HG03103 (cell line): ENCODE data around the gene UBXN6.

Experiments used
- ATAC-seq: cut with Tn5 transposase; IDR thresholded peaks from one replicate; pipeline ENCODE4 v1.9.1; 2021; ENCODE audit warnings: low read depth; ENCODE audit not compliant: unreplicated experiment

UBXN6 gene

DNA sequence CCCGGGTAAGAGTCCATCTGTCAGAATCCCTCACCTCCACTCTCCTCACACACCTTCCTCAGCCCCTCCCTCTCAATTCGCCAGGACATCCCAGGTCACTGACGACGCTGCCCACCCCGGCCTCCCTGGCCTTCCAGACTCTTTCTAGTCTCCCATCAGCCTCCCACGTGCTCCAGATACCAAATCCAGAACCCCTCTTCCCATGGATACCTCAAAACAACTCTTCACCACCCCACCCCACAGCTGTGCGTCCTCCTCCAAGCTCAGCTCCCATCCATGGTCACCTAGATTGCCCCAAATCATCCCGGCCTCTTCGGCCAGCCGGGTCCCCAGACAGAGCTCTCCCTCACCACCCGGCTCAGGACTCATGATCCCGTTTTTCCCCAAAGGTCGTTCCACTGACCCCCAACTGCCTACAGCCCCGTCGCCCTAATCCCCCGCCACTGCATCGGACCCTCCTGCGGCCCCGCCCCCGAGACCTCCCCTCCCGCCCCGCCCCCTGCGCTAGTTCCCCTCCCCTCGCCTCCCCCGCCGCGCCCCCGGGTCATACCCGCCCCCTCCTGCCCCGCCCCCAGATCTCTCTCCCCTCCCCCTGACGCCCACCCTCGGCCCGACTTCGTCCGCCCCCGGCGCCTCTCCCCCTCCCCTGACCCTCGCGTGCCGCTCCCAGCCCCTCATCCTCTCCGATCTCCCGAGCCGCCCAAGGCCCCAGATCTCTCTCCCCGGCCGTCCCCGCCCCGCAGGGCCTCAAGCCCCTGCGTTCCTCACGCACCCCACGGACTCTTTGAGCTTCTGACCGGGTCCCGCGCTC is 546 bp downstream of the UBXN6 start:
- no peak for ATAC-seq

DNA sequence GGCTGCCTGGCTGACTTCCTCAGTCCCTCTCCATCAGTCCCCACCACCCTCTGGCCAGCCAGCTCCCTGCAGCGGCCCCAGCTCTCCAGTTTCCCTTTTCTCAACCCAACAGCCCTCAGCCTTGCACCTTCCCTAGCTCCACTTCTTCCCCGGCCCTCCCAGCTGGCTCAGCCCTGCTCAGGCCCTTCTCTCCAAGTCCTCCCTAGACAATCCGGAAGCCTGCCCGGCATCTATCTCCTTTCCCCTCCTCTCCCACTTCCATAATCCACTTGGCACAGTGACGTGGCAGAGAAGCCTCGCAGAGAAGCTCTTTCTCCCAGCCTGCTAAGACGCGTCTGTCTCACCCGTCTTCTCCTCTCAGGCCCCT is 1.1 kb downstream of the UBXN6 start:
- no peak for ATAC-seq

DNA sequence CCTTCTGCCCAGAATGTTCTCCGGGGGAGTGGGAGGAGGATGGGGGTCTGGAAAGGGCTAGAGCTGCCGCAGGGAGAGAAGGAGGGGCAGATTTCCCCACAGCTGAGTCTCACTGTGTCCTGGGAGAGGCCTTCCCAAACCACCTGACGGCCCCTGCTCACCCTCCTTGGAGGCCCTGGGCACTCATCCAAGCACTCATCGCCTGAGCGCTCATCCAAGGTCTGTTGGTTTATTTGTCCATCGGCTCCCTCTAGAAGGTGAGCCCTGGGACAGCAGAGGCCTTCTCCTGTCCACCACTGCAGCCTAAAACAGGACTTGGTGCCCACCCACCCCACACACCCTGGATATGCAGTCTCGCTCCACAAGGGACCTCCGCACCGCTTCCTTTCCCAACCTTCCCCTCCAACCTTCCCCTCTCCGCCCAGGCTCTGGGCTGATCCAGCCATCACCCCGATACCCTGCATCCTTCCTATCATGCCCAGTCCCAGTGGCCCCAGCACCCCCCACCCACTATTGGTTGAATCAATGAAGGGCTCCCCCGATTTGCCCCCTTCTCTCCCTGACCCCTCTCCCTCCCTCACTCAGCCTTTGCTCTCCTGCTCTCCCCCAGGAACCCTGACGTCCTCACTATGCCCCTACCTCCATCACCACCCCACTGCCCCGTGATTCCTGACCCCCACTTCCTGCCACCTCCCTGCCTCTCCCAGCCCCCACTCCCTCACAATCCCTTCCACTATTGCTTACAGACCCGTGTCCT is 1.7 kb downstream of the UBXN6 start:
- no peak for ATAC-seq

DNA sequence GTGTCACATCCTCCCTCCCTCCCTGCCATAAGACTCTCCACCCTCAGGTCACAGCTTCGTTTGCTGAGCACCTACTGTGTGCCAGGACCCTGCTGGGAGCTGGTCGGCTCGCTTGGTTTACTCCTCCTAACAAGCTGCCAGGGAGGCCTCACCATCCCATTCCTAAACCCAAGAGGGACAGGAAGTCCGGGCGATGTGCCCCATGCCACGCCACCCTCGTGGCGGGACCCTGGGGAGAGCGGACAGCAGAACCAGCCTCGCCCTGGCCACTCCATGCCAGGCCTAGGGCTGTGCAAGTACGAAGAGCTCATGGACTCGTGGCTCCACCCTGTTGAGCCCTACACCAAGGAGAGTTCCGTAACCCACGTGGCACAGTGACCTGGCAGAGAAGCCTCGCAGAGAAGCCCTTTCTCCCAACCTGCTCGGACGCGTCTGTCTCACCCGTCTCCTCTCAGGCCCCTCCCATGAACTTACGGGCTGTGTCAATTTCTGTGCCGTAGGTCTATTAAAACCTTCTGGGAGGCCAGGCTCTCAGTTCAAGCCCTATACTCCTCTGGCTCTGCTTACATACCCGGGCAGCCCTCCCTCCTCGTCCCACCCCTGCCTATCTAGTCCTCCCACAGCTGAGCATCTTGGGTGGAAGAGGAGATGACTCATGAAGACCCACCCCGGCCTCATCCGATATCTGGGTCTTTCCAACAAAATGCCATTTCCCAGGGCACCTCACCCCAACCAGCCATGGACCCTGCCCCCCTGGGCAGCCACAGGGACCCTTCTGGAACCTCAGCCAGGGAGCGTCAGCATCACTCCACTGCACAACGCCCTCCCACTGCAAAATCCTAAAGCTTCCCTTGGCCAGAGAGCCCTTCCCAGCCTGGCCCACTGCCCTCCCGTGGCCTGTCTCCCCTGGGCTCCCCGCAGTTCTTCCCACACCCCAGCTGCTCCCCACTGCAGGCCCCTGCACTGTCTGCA is 2.6 kb downstream of the UBXN6 start:
- ATAC-seq, result no peak

DNA sequence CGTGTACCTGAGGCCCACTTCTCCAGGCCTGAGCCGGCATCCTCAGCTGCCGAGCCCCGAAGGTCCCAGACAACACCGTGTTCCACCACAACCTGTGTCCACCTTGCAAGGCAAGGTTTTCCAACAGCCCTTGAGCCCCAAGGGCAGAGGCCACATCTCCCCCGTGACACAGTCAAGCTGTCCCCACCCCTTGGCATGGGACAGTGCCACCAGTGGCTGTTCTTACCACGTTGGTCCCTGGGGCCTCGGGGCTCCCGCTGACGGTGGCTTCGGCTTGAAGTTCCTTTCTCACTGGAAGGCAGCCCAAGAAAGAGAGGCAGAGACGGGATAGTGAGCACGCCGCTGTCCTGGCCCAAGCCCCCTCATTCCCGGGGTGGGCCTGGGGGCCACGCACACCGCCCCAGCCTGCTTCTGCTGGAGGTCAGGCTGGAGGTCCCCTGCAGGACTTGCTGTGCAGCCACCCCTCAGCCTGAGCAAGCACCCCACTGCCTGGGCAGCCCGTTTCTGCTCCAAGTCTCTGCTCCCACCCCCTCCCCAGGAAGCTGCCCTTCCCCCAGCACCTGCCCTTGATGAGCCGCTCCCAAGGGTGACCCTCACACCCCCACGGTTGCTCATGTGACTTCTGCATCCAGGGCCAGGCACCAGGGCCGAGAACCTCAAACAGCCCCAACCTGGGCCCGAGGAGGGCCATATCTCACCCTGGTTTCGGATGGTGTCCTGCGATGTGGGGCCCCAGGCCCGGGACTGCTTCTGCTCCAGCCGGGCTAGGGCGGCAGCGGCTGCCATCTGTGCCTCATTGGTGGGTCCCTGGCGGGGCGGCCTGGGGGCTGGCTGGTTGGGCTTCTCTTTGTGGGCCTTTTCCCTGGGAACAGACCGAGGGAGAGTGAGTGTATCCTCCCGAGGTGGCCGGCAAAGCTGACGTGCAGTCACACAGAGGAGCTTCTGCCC is 4.1 kb downstream of the UBXN6 start:
- ATAC-seq, result no peak

DNA sequence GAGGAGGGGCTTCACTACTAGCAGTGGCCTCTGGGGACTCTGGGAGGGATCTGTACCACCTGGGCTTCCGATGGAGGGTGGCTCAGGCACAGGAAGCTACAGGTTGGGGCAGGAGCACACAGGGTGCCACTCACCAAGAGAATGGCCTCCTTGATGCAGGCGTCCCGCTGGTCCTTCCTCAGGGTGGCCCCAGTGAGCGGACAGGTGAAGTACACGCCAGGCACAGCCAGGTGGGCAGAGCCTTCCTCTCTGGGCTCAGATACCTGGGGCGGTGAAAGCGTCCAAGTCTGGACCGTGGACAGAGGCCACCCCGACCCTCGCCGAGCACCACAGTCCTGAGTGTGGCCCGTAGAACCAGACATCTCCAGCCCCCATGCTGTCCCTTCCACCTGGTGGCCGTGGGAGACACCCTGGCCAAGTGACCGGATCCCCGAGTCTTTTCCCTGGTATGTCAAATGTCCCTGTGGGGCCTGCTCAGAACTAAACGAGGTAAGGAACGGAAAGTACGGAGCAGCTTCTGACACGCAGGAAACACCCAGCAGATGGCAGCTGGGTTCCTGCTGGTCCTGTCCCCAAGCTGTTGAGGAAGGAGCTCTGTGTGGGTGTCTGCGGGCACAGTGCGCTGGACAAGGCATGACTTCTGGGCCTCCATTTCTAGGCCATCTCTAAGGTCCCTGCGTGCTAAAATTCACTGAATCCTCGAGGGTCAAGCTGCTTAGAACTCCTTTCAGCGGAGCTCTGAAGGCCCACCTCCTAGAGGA is 5.2 kb downstream of the UBXN6 start:
- no peak for ATAC-seq

DNA sequence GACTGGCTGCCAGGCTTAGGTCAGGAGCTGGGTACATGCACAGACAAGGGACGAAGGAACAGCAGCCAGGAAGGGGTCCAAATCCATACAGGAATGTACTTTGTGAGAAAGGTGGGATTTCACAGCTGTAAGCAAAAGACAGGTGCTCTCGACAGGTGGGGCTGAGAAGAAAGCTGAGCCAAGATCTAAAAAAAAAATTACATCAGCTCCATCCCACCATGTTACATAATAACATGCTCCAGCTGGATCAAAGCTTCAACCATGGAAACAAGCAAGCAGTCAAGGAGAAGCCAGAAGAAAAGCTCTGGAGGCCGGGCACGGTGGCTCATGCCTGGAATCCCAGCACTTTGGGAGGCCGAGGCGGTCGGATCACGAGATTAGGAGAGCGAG is 8.0 kb downstream of the UBXN6 start:
- ATAC-seq, result no peak

DNA sequence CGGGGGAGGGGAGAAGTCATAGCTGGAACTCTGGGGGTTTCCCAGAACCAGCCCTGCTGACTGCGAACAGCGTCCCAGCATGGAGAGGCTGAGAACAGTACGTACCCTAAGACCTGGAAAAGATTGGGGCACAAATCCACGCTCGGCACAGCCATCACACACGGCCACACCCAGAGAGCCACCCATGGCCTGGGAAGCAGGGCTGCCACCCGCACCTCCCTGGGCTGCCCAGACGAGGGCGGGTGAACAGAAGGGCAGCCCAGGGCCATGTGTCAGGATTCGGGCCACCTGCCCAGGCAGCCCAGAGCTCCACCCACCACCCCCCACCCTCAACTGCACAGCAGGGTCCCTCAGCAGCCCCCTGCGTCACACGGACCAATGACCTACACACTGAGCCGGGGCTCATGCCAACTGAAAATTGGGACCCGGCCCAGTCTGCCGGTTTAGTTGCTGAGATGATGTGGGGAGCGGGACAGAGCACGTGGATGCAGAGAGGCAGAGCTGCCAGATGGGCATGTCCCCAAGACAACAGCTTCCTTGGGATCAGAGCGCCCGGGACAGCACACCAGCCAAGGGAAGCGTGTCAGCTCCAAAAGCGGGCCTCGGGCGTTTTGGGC is 8.5 kb downstream of the UBXN6 start:
- ATAC-seq, result no peak

DNA sequence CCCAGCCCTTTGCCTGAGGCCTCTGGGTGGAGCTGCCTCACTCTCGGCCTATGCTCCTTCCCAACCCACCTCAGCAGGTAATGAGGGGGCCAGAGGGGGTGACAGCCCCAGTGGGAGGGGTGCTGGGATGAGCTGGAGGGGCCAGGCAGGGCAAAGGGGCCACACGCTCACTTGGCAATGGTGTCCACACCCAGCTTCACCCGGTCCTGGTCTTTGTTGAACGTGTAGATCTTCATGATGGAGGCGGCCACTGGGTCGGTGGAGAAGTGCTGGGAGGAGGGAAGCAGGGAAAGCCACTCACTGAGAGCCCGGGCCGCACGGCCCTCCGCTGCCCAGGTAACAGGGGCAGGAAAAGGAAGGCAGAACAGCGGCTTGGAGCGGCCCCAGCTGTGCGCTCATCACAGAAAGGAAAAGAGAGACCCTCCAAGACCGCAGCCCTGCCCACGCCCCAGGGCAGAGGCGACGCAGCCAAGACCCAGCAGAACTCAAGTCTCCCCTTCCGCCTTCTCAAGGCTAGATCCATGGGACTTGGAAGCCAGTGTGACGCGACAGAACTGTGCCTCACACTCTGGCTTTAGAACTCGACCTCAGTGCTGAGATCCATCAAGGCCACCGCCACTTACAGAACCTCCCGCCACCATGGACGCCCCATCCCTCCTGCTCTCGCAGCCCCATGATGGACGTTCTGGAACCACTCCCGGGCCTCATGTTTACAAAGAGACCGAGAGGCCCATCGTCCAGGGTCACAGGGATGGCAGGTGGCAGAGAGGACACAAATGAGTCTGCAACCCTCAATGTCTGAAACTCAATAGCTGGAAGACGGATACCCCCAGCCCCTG is 9.2 kb downstream of the UBXN6 start:
- ATAC-seq, result no peak

DNA sequence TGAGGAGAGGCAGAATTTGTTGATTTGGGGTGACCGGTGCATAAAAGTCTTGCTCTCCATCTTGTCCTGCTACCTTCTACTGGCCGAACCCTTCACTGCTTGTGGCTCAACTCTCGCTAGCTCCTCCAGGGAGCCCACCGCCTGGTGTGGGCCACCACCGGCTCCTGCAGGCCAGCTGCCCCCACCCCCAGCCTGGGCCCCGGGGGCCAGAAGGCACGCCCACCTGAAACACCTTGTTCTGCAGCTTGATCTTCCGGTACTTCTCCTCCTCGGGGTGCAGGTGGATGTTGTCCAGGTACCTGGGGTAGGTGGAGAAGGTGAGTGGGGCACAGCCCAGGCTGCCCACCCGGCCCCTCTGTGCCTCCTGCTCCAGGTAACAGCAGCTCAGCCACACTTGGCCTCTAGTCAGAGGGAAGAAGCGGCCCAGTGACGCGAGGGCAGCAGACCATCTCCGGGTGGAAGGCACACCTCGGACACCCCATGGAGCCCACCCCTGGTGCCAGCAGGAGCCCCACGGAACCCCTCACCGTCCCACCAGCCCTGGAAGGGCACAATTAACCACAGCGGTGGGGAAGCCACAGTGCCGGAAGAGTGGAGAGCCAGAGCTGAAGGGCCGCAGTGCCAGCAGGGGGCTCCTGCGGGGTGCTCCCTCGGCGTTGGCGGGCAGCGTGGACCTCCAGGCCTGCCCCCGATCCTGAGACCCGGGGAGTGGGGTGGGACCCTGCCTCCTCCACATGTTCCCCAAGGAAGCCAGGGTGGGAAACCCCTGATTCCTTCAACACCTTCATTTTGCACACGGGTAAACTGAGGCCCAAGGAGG is 10.1 kb downstream of the UBXN6 start:
- ATAC-seq, result no peak

DNA sequence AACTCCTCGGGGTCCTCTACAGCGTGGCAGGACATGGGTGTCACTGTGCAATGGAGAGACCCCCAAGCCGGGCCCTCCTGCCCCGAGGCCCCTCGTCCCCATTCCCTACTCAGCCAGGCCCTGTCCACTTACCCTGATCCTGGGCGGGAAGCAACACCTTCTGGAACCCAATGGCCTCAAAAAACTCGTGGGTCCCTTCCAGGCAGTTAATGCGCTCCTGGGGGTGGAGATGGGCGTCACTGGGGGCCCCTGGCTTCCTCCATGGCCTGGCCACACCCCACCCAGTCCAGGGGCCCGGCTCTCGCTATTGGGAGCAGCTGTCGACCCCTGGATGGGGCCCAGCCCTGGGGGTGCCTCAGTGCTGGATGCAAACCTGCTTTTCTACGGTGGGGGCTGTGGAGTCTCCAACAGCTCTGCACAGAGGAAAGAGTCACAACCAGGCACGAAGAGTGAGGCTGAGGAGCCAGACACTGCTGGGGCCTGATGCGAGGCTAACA is 10.8 kb downstream of the UBXN6 start:
- no peak for ATAC-seq

DNA sequence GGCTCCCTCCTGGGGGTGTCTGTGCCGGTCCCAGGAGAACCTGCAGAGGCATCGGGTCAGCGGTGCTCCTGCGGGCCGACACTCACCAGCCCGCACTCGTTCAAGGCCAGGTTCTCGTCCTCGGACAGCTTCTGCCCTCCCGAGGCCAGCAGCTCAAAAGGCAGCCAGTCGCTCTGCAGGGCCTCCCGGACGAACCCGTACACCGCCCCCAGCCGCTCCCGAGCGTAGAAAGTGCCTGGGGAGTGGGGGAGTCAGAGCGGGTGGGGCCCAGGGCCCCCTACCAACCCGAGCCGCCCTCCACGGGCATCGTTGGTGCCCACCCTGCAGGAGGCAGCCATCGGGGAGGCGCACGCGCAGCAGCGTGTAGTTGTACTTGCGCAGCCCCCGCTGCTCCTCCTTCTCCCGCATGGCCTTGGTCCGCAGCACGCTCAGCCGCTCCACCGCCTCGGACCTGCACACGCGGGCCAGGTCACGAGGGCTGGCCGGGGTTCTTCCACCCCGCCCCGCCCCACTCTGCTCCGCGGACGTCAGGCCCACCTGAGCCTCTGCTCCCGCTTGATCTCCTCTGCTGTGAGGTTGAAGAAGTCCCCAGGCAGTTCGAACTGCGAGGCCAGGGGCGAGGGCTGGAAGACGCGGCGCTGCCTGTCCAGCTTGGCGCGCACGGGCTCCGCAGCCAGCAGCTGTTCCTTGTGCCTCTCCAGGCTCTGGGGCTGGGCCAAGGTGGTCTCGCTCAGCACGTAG is 11.5 kb downstream of the UBXN6 start:
- no peak for ATAC-seq

DNA sequence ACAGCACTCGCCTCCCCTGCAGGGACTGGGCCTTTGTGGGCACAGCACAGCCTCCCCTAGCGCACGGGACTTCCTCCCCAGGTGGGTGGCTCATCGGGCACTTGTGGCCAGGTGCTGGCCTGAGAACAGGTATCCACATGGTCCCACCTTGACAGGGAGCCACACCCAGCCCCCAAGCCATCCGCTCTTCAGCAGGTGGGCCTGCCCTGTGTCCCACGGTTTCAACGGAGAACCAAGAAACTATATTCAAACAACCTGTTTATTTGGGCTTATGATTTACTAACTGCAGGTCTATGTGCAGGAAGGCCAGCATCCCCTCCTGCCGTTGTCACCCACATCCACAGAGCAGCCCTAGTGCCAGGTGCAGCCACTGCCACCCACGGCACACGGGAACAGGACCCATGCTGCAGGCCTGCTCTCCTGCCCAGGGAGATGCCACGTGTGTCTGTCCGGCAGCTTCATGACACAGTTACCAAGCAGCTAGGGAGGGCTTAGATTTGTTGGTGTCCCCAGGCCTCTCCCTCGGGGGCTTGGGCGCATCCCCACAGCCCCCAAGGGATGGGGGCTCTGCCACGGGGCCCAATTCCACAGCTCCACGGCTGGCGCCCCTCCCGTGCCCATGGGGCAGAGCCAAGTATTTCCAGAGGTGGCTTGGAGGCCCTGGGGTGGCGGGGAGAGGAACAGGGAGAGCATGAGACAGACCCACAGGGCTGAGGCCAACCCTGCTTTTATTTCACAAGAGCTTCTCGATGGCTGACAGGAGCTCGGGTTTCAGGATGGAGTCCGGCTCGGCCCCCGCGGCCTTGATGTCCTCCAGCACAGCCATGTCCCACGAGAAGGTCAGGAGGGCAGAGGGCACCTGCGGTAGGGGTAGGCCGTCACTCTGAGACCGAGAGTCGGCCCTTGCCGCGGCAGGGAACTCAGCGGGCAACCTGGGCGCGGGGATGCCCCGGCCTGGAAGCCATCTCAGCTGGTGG is 12.5 kb downstream of the UBXN6 start:
- no peak for ATAC-seq

DNA sequence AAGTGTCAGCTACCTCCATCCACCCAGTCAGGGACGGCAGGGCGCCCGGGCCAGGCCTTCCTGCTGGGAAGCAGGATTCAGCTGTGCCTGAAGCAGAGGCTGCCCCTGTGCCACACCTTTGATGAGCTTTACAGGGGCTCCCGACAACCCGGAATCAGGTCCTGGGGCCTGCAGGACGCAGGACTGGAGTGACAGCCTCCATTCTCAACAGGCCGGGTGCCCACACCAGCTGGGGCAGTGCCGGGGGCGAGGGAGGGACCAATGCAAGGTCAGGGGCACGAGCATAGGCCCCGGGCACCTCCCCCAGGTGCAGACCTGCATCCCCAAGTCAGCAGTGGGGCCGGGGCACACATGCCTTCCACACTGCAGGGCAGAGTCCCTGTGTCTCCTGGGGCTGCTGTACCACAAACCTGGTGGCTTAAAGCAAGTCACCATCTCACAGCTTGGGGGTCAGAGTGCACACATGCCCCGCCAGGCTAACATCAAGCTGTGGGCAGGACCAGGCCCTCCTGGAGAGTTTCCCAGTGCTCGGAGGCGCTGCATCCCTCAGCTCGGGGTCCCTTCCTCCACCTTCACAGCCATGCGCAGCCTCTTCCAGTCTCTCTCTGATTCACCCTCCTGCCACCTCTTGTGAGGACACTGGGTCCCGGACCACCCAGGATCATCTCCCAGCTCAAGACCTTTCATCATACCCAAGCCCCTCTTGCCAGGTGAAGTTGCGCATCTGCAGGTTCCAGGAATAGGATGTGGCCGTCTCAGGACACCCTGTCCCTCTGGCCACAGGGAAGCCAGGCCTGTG is 13.4 kb downstream of the UBXN6 start:
- ATAC-seq, result no peak
